ENCODE measurements around the gene NFASC. TPM values are rescaled to one million over a fixed set of nuclear protein-coding genes. Genes with fewer than 3 reads are reported as not detected.

The NFASC gene
- total RNA-seq, 1 experiment from 2014 or later = 20.1 TPM

- no peak overlapping the region for H3K27ac Mint-ChIP-seq
- ChIA-PET CTCF (no interaction called here), POLR2A (no interaction called here)
- no peak overlapping the region for H3K4me3 Mint-ChIP-seq
- TF ChIP-seq ZNF263 (CRISPR knock-in tag; IDR thresholded peaks at IDR 0.05; ENCODE audit: low read depth) = no peak
- TF ChIP-seq CREM (CRISPR knock-in tag; IDR thresholded peaks at IDR 0.05) = no peak
- TF ChIP-seq NR1H2 (CRISPR knock-in tag; IDR thresholded peaks at IDR 0.05) = no peak
- TF ChIP-seq, protein P1, sequence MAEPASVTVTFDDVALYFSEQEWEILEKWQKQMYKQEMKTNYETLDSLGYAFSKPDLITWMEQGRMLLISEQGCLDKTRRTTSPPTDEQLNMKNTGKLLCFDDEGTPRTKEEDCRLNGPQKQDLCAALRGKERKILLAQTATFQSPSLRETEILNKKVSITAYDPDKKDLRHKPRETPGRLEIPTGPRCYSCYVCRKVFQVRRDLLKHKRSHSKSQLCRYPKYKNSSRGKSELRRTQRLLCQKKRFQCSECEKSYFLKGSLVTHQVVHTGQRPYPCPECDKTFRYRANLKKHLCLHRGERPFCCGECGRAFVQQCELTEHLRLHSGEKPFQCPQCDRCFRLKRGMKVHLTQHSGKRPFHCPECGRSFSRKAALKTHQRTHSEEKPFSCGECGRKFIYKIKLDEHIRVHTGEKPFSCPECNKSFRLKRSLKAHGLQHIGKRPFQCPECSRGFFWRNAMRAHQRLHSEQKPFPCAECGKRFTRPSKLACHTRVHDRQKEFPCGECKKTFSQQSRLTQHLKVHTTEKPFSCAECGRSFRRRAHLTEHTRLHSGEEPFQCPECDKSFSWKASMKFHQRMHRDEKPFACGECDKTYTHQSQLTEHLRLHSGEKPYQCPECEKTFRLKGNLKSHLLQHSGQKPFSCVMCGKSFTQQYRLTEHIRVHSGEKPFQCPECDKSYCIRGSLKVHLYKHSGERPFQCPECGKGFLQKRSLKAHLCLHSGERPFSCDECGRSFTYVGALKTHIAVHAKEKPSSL (CRISPR knock-in tag; conservative IDR thresholded peaks at IDR 0.05) = no peak
- no peak for TF ChIP-seq CDX4 (CRISPR knock-in tag; IDR thresholded peaks at IDR 0.05; ENCODE audit: borderline replicate concordance)
- TF ChIP-seq, protein P2, sequence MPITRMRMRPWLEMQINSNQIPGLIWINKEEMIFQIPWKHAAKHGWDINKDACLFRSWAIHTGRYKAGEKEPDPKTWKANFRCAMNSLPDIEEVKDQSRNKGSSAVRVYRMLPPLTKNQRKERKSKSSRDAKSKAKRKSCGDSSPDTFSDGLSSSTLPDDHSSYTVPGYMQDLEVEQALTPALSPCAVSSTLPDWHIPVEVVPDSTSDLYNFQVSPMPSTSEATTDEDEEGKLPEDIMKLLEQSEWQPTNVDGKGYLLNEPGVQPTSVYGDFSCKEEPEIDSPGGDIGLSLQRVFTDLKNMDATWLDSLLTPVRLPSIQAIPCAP (CRISPR knock-in tag; IDR thresholded peaks at IDR 0.05) = no peak
- no peak for TF ChIP-seq ELF4 (CRISPR knock-in tag; IDR thresholded peaks at IDR 0.05; ENCODE audit: low read depth)
- no peak for TF ChIP-seq ZNF671 (CRISPR knock-in tag; IDR thresholded peaks at IDR 0.05)
- TF ChIP-seq IRF2 (CRISPR knock-in tag; IDR thresholded peaks at IDR 0.05; ENCODE audit: borderline replicate concordance, low read depth) = no peak
- TF ChIP-seq, protein P3, sequence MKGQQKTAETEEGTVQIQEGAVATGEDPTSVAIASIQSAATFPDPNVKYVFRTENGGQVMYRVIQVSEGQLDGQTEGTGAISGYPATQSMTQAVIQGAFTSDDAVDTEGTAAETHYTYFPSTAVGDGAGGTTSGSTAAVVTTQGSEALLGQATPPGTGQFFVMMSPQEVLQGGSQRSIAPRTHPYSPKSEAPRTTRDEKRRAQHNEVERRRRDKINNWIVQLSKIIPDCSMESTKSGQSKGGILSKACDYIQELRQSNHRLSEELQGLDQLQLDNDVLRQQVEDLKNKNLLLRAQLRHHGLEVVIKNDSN (CRISPR knock-in tag; IDR thresholded peaks at IDR 0.05) = no peak
- TF ChIP-seq ERG (CRISPR knock-in tag; IDR thresholded peaks at IDR 0.05) = no peak
- no peak for TF ChIP-seq MXD4 (CRISPR knock-in tag; IDR thresholded peaks at IDR 0.05; ENCODE audit: borderline replicate concordance)
- TF ChIP-seq ZNF121 (CRISPR knock-in tag; IDR thresholded peaks at IDR 0.05) = no peak
- no peak for TF ChIP-seq STAT6 (CRISPR knock-in tag; conservative IDR thresholded peaks at IDR 0.05; ENCODE audit: low read depth)
- no peak for TF ChIP-seq HMGA2 (CRISPR knock-in tag; IDR thresholded peaks at IDR 0.05)
- TF ChIP-seq, protein P4, sequence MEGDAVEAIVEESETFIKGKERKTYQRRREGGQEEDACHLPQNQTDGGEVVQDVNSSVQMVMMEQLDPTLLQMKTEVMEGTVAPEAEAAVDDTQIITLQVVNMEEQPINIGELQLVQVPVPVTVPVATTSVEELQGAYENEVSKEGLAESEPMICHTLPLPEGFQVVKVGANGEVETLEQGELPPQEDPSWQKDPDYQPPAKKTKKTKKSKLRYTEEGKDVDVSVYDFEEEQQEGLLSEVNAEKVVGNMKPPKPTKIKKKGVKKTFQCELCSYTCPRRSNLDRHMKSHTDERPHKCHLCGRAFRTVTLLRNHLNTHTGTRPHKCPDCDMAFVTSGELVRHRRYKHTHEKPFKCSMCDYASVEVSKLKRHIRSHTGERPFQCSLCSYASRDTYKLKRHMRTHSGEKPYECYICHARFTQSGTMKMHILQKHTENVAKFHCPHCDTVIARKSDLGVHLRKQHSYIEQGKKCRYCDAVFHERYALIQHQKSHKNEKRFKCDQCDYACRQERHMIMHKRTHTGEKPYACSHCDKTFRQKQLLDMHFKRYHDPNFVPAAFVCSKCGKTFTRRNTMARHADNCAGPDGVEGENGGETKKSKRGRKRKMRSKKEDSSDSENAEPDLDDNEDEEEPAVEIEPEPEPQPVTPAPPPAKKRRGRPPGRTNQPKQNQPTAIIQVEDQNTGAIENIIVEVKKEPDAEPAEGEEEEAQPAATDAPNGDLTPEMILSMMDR (IDR thresholded peaks at IDR 0.05) = no peak
- TF ChIP-seq RORB (CRISPR knock-in tag; IDR thresholded peaks at IDR 0.05) = no peak
- peaks cover 21% of the 10 kb centered on the region for H3K4me1 Mint-ChIP-seq
- H3K9me3 Mint-ChIP-seq = 0 out of 2 replicates have a peak, but pooled peaks cover 6% of the 10 kb centered on the region
- H3K27me3 Mint-ChIP-seq (ENCODE audit: low read depth) = no peaks in the 10 kb centered on the region; the same call in 1 of the 2 replicates
- DNase-seq (ENCODE audit: low spot score) (no peak), ATAC-seq (no peak)
- no peaks in the 10 kb centered on the region for H3K36me3 Mint-ChIP-seq
These were observed 19.2 kb downstream of the NFASC start for GRCh38 chr1:204889681-204890383.

All from WTC11 (cell line).